HepG2 (cell line): Measurements from ENCODE around the gene ATRNL1. TPM values are rescaled to one million over a fixed set of nuclear protein-coding genes. Genes with fewer than 3 reads are reported as not detected.
A peak's percentile ranks its signal among the peaks of the same experiment; 100 is the strongest.

Source experiments
- ATAC-seq: fragments of 200-7000 bp; cut with Tn5 transposase; 3 replicates; pipeline ENCODE4 v1.9.1; 2020; ENCODE audit warnings: mild to moderate bottlenecking, moderate library complexity
- BruUV-seq: library from RNA; stranded (reverse); fragments of 400-500 nt; replicated peaks from 2 replicates; lab custom pipeline; 2021; lab: Mats Ljungman, UMichigan
- CTCF ChIA-PET: fragments of 300-600 bp; formaldehyde crosslinking; extraction: SDS; loops from one replicate; lab custom pipeline; 2021; ENCODE audit warnings: low total read pairs, inconsistent platforms, low intra/inter-chr PET ratio; lab: Yijun Ruan, JAX
- POLR2A ChIA-PET: fragments of 350-600 bp; sonication (Branson Sonifier 250); formaldehyde crosslinking; loops from one replicate; lab custom pipeline; 2020; ENCODE audit warnings: antibody characterized with exemption, inconsistent platforms; lab: Yijun Ruan, JAX
- DNase-seq: peaks from one replicate; pipeline ENCODE4 v3.0.0-alpha.2; 2015; ENCODE audit warnings: low spot score
- FAIRE-seq: peaks from 3 replicates; lab custom pipeline; 2011; peaks lifted over from hg19 to GRCh38; lab: Jason Lieb, UNC
- H2AFZ ChIP-seq: one replicate; pipeline ENCODE4 v1.6.1; 2011; ENCODE audit warnings: low read length, inconsistent platforms
- H3K27ac ChIP-seq: fragments of 300-600 bp; 3 replicates; pipeline ENCODE4 v1.8.0; 2011; ENCODE audit warnings: mixed run types, mild to moderate bottlenecking, mixed read lengths, low read length, inconsistent platforms; ENCODE audit not compliant: insufficient read depth; ENCODE audit errors: extremely low read length
- H3K27me3 ChIP-seq, 2 experiments: fragments of 200-600 bp in 1 of 2; 2 replicates in 1 of 2; 3 replicates in 1 of 2; pipeline versions ENCODE4 v1.6.0 to v1.8.0; 2011; ENCODE audit warnings: low read length in 2 of 2, mild to moderate bottlenecking in 2 of 2, moderate library complexity in 2 of 2, inconsistent platforms in 1 of 2; ENCODE audit not compliant: insufficient read depth in 2 of 2, control insufficient read depth in 1 of 2
- H3K36me3 ChIP-seq, 2 experiments: fragments of 200-600 bp in 1 of 2; replicated peaks in 1 of 2; 2 replicates in 1 of 2; 3 replicates in 1 of 2; pipeline versions ENCODE4 v1.5.1 to v1.8.0; 2011; ENCODE audit warnings: low read length in 2 of 2, inconsistent platforms in 1 of 2; ENCODE audit not compliant: insufficient read depth in 2 of 2, control insufficient read depth in 1 of 2
- H3K4me1 ChIP-seq: 2 replicates; pipeline ENCODE4 v1.5.1; 2012; ENCODE audit warnings: low read length, inconsistent platforms; ENCODE audit not compliant: insufficient read depth
- H3K4me2 ChIP-seq: 2 replicates; pipeline ENCODE4 v1.6.0; 2011; ENCODE audit warnings: low read depth, low read length, inconsistent platforms
- H3K4me3 ChIP-seq, 3 experiments: fragments of 200-600 bp in 1 of 3; sonication (generic), shearing (Covaris generic) in 1 of 3; replicated peaks in 1 of 3; 2 replicates each; pipeline ENCODE4 v1.5.1; 2011 to 2016; ENCODE audit warnings: low read length in 3 of 3, inconsistent platforms in 2 of 3, low read depth in 2 of 3, mild to moderate bottlenecking in 2 of 3, control low read depth in 1 of 3, mixed read lengths in 1 of 3; ENCODE audit not compliant: insufficient read depth in 1 of 3
- H3K79me2 ChIP-seq: one replicate; pipeline ENCODE4 v1.6.1; 2011; ENCODE audit warnings: low read length, inconsistent platforms; ENCODE audit not compliant: insufficient read depth
- H3K9ac ChIP-seq: 2 replicates; pipeline ENCODE4 v1.6.0; 2011; ENCODE audit warnings: mild to moderate bottlenecking, low read depth, low read length, inconsistent platforms; ENCODE audit not compliant: insufficient read depth
- H3K9me3 ChIP-seq: 2 replicates; pipeline ENCODE4 v1.5.1; 2012; ENCODE audit warnings: mild to moderate bottlenecking, low read length
- H4K20me1 ChIP-seq: 2 replicates; pipeline ENCODE4 v1.6.0; 2011; ENCODE audit warnings: inconsistent platforms, mild to moderate bottlenecking, low read length, moderate library complexity; ENCODE audit not compliant: insufficient read depth
- CREB3 ChIP-seq: sonication (generic); formaldehyde crosslinking; IDR thresholded peaks from 2 replicates; pipeline ENCODE4 v1.5.0; 2020; ENCODE audit warnings: missing genetic modification reagents
- HNRNPLL ChIP-seq: fragments of 200-400 bp; formaldehyde crosslinking; IDR thresholded peaks from 2 replicates; pipeline ENCODE4 v1.6.1; 2017; ENCODE audit warnings: mild to moderate bottlenecking, low read depth, low read length; ENCODE audit not compliant: poor library complexity, severe bottlenecking
- IRF1 ChIP-seq: sonication (generic); formaldehyde crosslinking; IDR thresholded peaks from 2 replicates; pipeline ENCODE4 v1.4.0; 2020; ENCODE audit warnings: low read depth, mild to moderate bottlenecking, missing genetic modification reagents
- MXD3 ChIP-seq: IDR thresholded peaks from 2 replicates; pipeline ENCODE4 v1.6.1; 2016; ENCODE audit warnings: mild to moderate bottlenecking, missing biosample characterization, missing genetic modification reagents
- NKX3-1 ChIP-seq: sonication (generic); formaldehyde crosslinking; IDR thresholded peaks from 2 replicates; pipeline ENCODE4 v1.5.0; 2020; ENCODE audit warnings: missing genetic modification reagents
- PLSCR1 ChIP-seq: sonication (generic); formaldehyde crosslinking; IDR thresholded peaks from 2 replicates; pipeline ENCODE4 v1.5.0; 2020; ENCODE audit warnings: missing genetic modification reagents, mild to moderate bottlenecking, borderline replicate concordance
- TRIM24 ChIP-seq: sonication (generic); formaldehyde crosslinking; IDR thresholded peaks from 2 replicates; pipeline ENCODE4 v1.8.0; 2022; ENCODE audit warnings: mild to moderate bottlenecking, missing genetic modification reagents
- ZEB1 ChIP-seq: IDR thresholded peaks from 2 replicates; pipeline ENCODE4 v1.6.1; 2012; ENCODE audit warnings: mild to moderate bottlenecking, low read depth, inconsistent platforms; ENCODE audit not compliant: insufficient replicate concordance
- ZKSCAN5 ChIP-seq: sonication (generic); formaldehyde crosslinking; IDR thresholded peaks from 2 replicates; pipeline ENCODE4 v1.5.1; 2020; ENCODE audit warnings: mild to moderate bottlenecking, missing genetic modification reagents
- ZNF230 ChIP-seq: sonication (generic); formaldehyde crosslinking; IDR thresholded peaks from 2 replicates; pipeline ENCODE4 v1.4.0; 2020; ENCODE audit warnings: mild to moderate bottlenecking, missing genetic modification reagents
- ZNF3 ChIP-seq: IDR thresholded peaks from 2 replicates; pipeline ENCODE4 v1.7.0; 2017; ENCODE audit warnings: inconsistent platforms
- ZNF430 ChIP-seq: sonication (generic); formaldehyde crosslinking; IDR thresholded peaks from 2 replicates; pipeline ENCODE4 v1.9.0; 2021; ENCODE audit warnings: mild to moderate bottlenecking, missing genetic modification reagents
- ZNF460 ChIP-seq: sonication (generic); formaldehyde crosslinking; IDR thresholded peaks from 2 replicates; pipeline ENCODE4 v1.5.1; 2020; ENCODE audit warnings: missing genetic modification reagents, mild to moderate bottlenecking, borderline replicate concordance
- ZNF75D ChIP-seq: sonication (generic); formaldehyde crosslinking; IDR thresholded peaks from 2 replicates; pipeline ENCODE4 v1.8.1; 2023; ENCODE audit warnings: missing genetic modification reagents, mild to moderate bottlenecking, borderline replicate concordance
- WGBS: methylation state at CpG from one replicate; pipeline ENCODE4 v1.1.6; 2017; ENCODE audit warnings: low lambda C conversion rate; 5-methylcytosine and 5-hydroxymethylcytosine counted together
- in situ Hi-C: cut with HindIII; loops from 2 replicates; pipeline ENCODE4 v1.10.0; 2017; ENCODE audit warnings: low pct_unique_long_range_greater_than_20kb; ENCODE audit not compliant: extremely low pct_ligation_motif_present
- intact Hi-C: fragments of 100-400 bp; cut with micrococcal nuclease; formaldehyde crosslinking; loops from one replicate; pipeline ENCODE4 v1.10.0; 2022; ENCODE audit not compliant: unreplicated experiment
- polyA plus RNA-seq, 8 experiments: library from polyadenylated mRNA; depleted of rRNA in 3 of 8; stranded (reverse) in 7 of 8; unstranded in 1 of 8; fragments of >200 nt; fragmentation: Illumina TruSeq in 4 of 8; extraction: Trizol in 4 of 8; gene quantifications; 2 replicates each; pipeline versions ENCODE4 v1.2.1 to v1.2.3, GENCODE V29; 2011 to 2016; ENCODE audit warnings: low read depth in 4 of 8, missing spikeins in 1 of 8, mixed read lengths in 1 of 8; ENCODE audit not compliant: insufficient read depth in 1 of 8
- total RNA-seq, 5 experiments: library from RNA; depleted of rRNA; stranded (reverse); fragments of >200 nt; fragmentation: Illumina TruSeq; extraction: Trizol; gene quantifications; 2 replicates each; pipeline ENCODE4 v1.2.3, GENCODE V29; 2016; ENCODE audit warnings: low read depth in 1 of 5

ATRNL1 gene
- total and polyA plus RNA-seq, 2 of the 13 experiments (the other 11 are each of a cell fraction or from before 2014, with no cell fraction given): 0.04 TPM; not detected in 1

- TF ChIP-seq PLSCR1 (no peak), CREB3 (CRISPR knock-in tag) (no peak), HNRNPLL (no peak), ZNF430 (CRISPR knock-in tag) (no peak), MXD3 (CRISPR knock-in tag) (no peak), ZEB1 (no peak)
Observed at GRCh38 chr10:115049318-115049717, 43.8 kb upstream of the ATRNL1 start (continued).

- DNase-seq (peak; percentile 13), FAIRE-seq (no peak), ATAC-seq (no peak)
- ChIA-PET POLR2A (no interaction called here), CTCF (no interaction called here)
- 3% methylated on average over 3 of the region's 3 CpGs for WGBS
- in situ Hi-C loops (no loop called here), intact Hi-C loops (no loop called here)
- Histone ChIP-seq H3K4me1 (peaks cover 17% of the 10 kb centered on the region), H3K27ac (no peak overlapping the region), H3K36me3 (no peaks in the 10 kb centered on the region), H3K9ac (no peak overlapping the region), H4K20me1 (no peaks in the 10 kb centered on the region), H2AFZ (no peak overlapping the region), H3K27me3 (no peaks in the 10 kb centered on the region), H3K4me3 (no peak overlapping the region), H3K4me2 (no peak overlapping the region), H3K79me2 (no peaks in the 10 kb centered on the region), H3K9me3 (no peaks in the 10 kb centered on the region)
- BruUV-seq: no TSS peak
- TF ChIP-seq ZKSCAN5 (CRISPR knock-in tag): no peak
- no peak for TF ChIP-seq ZNF75D (CRISPR knock-in tag)
- no peak for TF ChIP-seq ZNF230 (CRISPR knock-in tag)
- no peak for TF ChIP-seq ZNF460 (CRISPR knock-in tag)
- no peak for TF ChIP-seq TRIM24
- no peak for TF ChIP-seq NKX3-1 (CRISPR knock-in tag)
- no peak for TF ChIP-seq ZNF3 (CRISPR knock-in tag)
- no peak for TF ChIP-seq IRF1
Observed at GRCh38 chr10:115049960-115050359, 43.2 kb upstream of the ATRNL1 start.
